DOHH2 (cell line): ENCODE results near the gene SESTD1.

Experiments used
- EZH2phosphoT487 ChIP-seq: fragments of 200-600 bp; sonication (generic); IDR thresholded peaks from 2 replicates; pipeline ENCODE4 v1.6.1; 2017; ENCODE audit warnings: borderline replicate concordance, mild to moderate bottlenecking, antibody characterized with exemption, low read length, moderate library complexity, mixed read lengths
- TF ChIP-seq, protein P1 (sequence below): fragments of 200-600 bp; sonication (generic); IDR thresholded peaks from one replicate; pipeline ENCODE4 v1.5.1; 2014; ENCODE audit warnings: antibody characterized with exemption, mild to moderate bottlenecking, low read depth, low read length; ENCODE audit not compliant: poor library complexity, severe bottlenecking

DNA sequence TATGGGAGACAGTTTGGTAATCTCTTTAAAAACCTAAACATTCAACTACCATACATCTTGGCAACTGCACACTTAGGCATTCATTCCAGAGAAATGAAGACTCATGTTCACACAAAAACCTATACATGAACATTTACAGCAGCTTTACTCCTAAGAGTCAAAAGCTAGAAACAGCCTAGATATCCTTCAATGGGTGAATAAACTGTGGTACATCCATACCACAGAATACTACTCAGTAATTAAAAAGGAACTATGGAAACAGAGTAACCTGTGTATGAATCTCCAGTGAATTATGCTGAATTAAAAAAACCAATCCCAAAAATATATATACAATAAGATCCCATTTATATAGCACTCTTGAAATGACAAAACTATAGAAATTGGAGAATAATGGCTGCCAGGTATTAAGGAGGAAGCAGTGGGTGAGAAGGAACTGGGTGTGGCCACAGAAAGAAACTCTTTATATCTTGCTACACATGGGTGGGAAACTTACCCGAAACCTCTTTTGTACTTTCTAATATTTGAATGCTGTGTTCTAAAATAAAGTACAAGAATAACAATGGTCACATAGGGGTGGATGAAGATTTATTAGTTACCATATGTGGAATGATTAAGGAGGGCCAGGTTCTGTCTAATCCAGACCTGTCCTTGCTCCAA is 13.7 kb downstream of the SESTD1 start:
- TF ChIP-seq, protein P1, sequence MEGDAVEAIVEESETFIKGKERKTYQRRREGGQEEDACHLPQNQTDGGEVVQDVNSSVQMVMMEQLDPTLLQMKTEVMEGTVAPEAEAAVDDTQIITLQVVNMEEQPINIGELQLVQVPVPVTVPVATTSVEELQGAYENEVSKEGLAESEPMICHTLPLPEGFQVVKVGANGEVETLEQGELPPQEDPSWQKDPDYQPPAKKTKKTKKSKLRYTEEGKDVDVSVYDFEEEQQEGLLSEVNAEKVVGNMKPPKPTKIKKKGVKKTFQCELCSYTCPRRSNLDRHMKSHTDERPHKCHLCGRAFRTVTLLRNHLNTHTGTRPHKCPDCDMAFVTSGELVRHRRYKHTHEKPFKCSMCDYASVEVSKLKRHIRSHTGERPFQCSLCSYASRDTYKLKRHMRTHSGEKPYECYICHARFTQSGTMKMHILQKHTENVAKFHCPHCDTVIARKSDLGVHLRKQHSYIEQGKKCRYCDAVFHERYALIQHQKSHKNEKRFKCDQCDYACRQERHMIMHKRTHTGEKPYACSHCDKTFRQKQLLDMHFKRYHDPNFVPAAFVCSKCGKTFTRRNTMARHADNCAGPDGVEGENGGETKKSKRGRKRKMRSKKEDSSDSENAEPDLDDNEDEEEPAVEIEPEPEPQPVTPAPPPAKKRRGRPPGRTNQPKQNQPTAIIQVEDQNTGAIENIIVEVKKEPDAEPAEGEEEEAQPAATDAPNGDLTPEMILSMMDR: no peak
- TF ChIP-seq EZH2phosphoT487: no peak
